Prostate gland (tissue), 2 donors: Measurements from ENCODE around the gene ADD3. TPM values are rescaled to one million over a fixed set of nuclear protein-coding genes. Genes with fewer than 3 reads are reported as not detected.
A peak's percentile ranks its signal among the peaks of the same experiment; 100 is the strongest.

Experiments used
- DNase-seq: peaks from one replicate; pipeline ENCODE4 v3.0.0-alpha.2; 2019; ENCODE audit warnings: low spot score
- H3K27ac ChIP-seq, 2 donors: fragments of 200-600 bp; sonication (generic); 2 replicates each; pipeline ENCODE4 v1.5.1; 2017 to 2019
- H3K27me3 ChIP-seq: fragments of 200-600 bp; sonication (generic); replicated peaks from 2 replicates; pipeline ENCODE4 v1.5.1; 2019; ENCODE audit not compliant: insufficient read depth
- H3K36me3 ChIP-seq, 2 donors: fragments of 200-600 bp; sonication (generic); 1 replicate in 1 of 2; 2 replicates in 1 of 2; pipeline versions ENCODE4 v1.5.1 to v1.8.1; 2017 to 2019
- H3K4me1 ChIP-seq: fragments of 200-600 bp; sonication (generic); replicated peaks from 2 replicates; pipeline ENCODE4 v1.5.1; 2019
- H3K4me3 ChIP-seq, 2 donors: fragments of 200-600 bp; sonication (generic); 2 replicates each; pipeline ENCODE4 v1.5.1; 2017 to 2019
- H3K9me3 ChIP-seq: fragments of 200-600 bp; sonication (generic); 2 replicates; pipeline ENCODE4 v1.5.1; 2017
- CTCF ChIP-seq, 4 experiments: fragments of 200-600 bp in 2 of 4; fragments of 450-650 bp in 2 of 4; sonication (generic) in 2 of 4; IDR thresholded peaks; 1 replicate in 3 of 4; 2 replicates in 1 of 4; pipeline ENCODE4 v1.5.1; 2016 to 2019; ENCODE audit warnings: antibody characterized with exemption in 4 of 4, mild to moderate bottlenecking in 2 of 4, moderate library complexity in 2 of 4
- POLR2A ChIP-seq: fragments of 450-650 bp; IDR thresholded peaks from one replicate; pipeline ENCODE4 v1.6.1; 2016; ENCODE audit warnings: antibody characterized with exemption, mild to moderate bottlenecking
- POLR2AphosphoS5 ChIP-seq: sonication (generic); formaldehyde crosslinking; IDR thresholded peaks from one replicate; pipeline ENCODE4 v1.6.1; 2017; ENCODE audit warnings: antibody characterized with exemption
- WGBS: methylation state at CpG from one replicate; pipeline ENCODE4 v1.1.5; 2018; 5-methylcytosine and 5-hydroxymethylcytosine counted together
- intact Hi-C: fragments of 100-400 bp; cut with DNase I; formaldehyde crosslinking; loops from one replicate; pipeline ENCODE4 v1.14.2; 2022
- total RNA-seq, 2 donors: library from RNA; depleted of rRNA; stranded (reverse); fragments of >200 nt; gene quantifications; one replicate each; pipeline ENCODE4 v1.1.0, GENCODE V29; 2016

ADD3 gene
- total RNA-seq, 2 donors from 2014 or later = 76.4 to 127 TPM

GRCh38 chr10:109975244-109976190 lies 32.3 kb upstream of the ADD3 start:
- no peak overlapping the region for H3K4me3 ChIP-seq
- no peaks in the 10 kb centered on the region for H3K27me3 ChIP-seq
- no peaks in the 10 kb centered on the region for H3K36me3 ChIP-seq
- intact Hi-C loops = no loop called here
- H3K9me3 ChIP-seq = no peaks in the 10 kb centered on the region
- no peak overlapping the region for H3K27ac ChIP-seq
- TF ChIP-seq POLR2A (no peak), CTCF (IDR thresholded peaks at IDR 0.05) (no peak), POLR2AphosphoS5 (no peak)
- DNase-seq = no peak
- no peaks in the 10 kb centered on the region for H3K4me1 ChIP-seq
- WGBS = 77% methylated on average over 4 of the region's 4 CpGs

GRCh38 chr10:109976681-109977080 lies 31.1 kb upstream of the ADD3 start:
- H3K9me3 ChIP-seq = no peaks in the 10 kb centered on the region
- 76% methylated on average over 2 of the region's 2 CpGs for WGBS
- no peak for DNase-seq
- no peaks in the 10 kb centered on the region for H3K27me3 ChIP-seq
- no peak overlapping the region for H3K27ac ChIP-seq
- H3K4me3 ChIP-seq = no peak overlapping the region
- TF ChIP-seq CTCF (IDR thresholded peaks at IDR 0.05) = no peak
- no peak for TF ChIP-seq POLR2AphosphoS5
- no peak for TF ChIP-seq POLR2A
- intact Hi-C loops = no loop called here
- H3K4me1 ChIP-seq = no peaks in the 10 kb centered on the region
- H3K36me3 ChIP-seq = no peaks in the 10 kb centered on the region

GRCh38 chr10:109977382-109977806 lies 30.4 kb upstream of the ADD3 start:
- H3K36me3 ChIP-seq = no peaks in the 10 kb centered on the region
- intact Hi-C loops = no loop called here
- no peaks in the 10 kb centered on the region for H3K4me1 ChIP-seq
- H3K9me3 ChIP-seq = no peaks in the 10 kb centered on the region
- no peak overlapping the region for H3K4me3 ChIP-seq
- no peaks in the 10 kb centered on the region for H3K27me3 ChIP-seq
- TF ChIP-seq CTCF (IDR thresholded peaks at IDR 0.05) = no peak
- TF ChIP-seq POLR2A = no peak
- no peak for TF ChIP-seq POLR2AphosphoS5
- WGBS = 29% methylated on average over 6 of the region's 6 CpGs
- DNase-seq = no peak
- H3K27ac ChIP-seq = no peak overlapping the region

- TF ChIP-seq CTCF (IDR thresholded peaks at IDR 0.05) (peak in 2 of 4 experiments; percentile 20 to 44), POLR2AphosphoS5 (no peak), POLR2A (no peak)
- H3K27me3 ChIP-seq = no peaks in the 10 kb centered on the region
- no peak for DNase-seq
- intact Hi-C loops = no loop called here
- WGBS = 75% methylated on average over 6 of the region's 6 CpGs
- H3K4me1 ChIP-seq = no peaks in the 10 kb centered on the region
- no peak overlapping the region for H3K4me3 ChIP-seq
- no peaks in the 10 kb centered on the region for H3K36me3 ChIP-seq
- no peak overlapping the region for H3K27ac ChIP-seq
- H3K9me3 ChIP-seq = no peaks in the 10 kb centered on the region
Observed at GRCh38 chr10:109978481-109978880, 29.3 kb upstream of the ADD3 start.

GRCh38 chr10:109979215-109979614 lies 28.6 kb upstream of the ADD3 start:
- H3K27me3 ChIP-seq = no peaks in the 10 kb centered on the region
- no peak overlapping the region for H3K27ac ChIP-seq
- TF ChIP-seq POLR2AphosphoS5 (no peak), POLR2A (no peak), CTCF (IDR thresholded peaks at IDR 0.05) (no peak)
- H3K9me3 ChIP-seq = no peaks in the 10 kb centered on the region
- WGBS = 78% methylated on average over 2 of the region's 2 CpGs
- intact Hi-C loops = no loop called here
- H3K4me3 ChIP-seq = no peak overlapping the region
- no peaks in the 10 kb centered on the region for H3K4me1 ChIP-seq
- no peaks in the 10 kb centered on the region for H3K36me3 ChIP-seq
- no peak for DNase-seq
